Stimulated activated CD8-positive, alpha-beta memory T cell treated with anti-CD3 and anti-CD28 coated beads, Interleukin-4, amount 100 ng/mL, for 4 hours (primary cell): Measurements from ENCODE around the gene PSMB8.
"Not testable (repeated sequence)": the region's sequence is repeated elsewhere in the genome, so short reads cannot be mapped to it uniquely, and the experiment has no call there.

Experiments
- DNase-seq, 2 donors: peaks; one replicate each; pipeline ENCODE4 v3.0.0-alpha.2; 2020; ENCODE audit warnings: low read depth in 2 of 2, low spot score in 1 of 2

PSMB8 gene

DNA sequence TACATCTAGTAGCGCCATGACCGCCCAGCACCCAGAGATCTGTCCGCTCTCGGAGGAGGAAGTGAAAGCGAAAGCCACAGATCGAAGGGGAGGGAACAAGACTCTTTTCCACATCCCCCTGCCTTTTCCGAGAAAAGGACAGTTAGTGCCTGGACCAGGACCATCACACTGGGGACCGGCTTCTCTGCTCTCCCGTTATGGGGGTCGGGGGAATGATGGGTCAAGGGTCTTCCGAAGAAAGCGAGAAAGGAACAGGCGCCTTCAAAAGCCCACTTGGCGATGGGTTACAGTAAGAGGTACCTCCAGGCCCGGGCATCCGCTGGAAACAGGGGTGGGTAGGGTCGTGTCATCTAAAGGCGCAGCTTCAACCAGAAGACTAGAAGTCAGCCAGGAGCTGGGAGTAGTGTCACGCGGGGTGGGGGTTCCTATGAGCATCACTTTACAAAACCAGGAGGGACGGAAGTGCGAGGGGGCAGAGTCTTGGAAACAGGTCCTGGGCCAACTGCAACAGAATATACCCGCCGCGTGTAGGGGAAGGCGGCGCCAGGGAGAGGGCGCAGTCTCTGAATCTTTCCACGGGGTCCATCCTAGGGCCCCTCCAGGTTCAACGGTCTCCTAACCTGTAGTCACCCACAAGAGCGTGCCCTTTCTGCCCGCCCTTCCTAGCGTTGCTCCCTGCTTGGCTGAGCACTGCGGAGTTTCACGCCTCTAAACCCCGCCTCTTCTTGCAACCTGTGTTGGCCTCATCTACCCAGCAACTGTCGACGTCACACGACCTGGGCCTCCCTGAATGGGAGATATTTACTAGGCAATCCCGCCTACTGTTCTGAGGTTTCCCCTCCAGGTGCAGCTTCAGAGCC, at the start of gene PSMB8:
Gene PSMB8, minus strand, starts transcription at position 69 of the 860 bp plus-strand sequence. Its CDS starts 51 bp downstream, at position 18.
- peak; percentile 98 for DNase-seq

DNA sequence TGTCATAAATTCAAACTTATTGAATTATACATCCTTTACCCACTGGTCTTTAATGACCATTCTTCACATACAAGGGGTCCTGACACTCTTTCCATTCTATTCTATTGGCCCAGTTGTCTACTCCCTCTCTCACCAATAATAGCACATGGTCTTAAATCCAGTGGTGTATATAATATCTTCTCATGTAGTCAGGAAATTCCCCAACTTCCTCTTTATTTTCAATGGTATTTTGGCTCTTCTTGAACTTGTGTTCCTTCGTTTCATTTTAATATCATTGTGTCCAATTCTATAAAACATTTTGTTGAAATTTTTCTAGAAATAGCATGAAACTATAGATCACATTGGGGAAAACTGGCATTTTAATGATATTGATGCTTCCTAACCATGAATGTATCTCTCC, 47.0 kb upstream of the PSMB8 start:
- DNase-seq: no peak

DNA sequence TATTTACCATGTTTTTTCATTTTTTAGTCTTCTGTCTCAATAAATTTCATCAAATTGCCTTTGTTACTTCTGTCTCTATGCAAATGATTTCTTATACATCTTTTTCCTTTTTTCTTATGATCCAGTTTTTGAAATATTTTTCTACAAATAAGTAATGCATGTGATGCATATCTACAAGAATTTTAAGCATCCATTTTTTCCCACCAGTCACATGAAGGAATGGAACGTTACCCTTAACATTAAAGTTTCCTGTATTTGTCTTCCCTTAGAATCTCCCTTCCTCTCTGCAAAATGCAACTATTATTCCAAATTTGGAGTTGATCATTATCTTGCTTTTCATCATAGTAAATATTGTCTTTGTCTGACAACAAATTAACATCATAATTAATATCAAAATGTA, 45.7 kb upstream of the PSMB8 start:
- DNase-seq: no peak

DNA sequence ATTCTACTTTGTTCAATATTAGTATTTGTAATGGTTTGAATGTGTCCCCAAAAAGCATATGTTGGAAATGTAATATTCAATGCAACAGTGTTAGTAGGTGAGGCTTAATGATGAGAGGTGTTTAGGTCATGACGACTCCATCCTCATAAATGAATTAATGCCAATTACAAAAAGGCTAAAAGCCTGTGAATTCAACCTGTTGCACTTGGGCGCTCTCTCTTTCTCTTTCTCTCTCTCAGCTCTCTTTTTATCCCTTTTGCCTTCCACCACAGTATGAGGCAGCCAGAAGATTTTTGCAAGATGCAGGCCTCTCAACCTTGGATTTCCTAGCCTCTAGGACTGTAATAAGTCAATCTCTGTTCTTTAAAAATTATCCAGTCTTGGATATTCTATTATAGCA, 44.7 kb upstream of the PSMB8 start:
- DNase-seq: no peak

DNA sequence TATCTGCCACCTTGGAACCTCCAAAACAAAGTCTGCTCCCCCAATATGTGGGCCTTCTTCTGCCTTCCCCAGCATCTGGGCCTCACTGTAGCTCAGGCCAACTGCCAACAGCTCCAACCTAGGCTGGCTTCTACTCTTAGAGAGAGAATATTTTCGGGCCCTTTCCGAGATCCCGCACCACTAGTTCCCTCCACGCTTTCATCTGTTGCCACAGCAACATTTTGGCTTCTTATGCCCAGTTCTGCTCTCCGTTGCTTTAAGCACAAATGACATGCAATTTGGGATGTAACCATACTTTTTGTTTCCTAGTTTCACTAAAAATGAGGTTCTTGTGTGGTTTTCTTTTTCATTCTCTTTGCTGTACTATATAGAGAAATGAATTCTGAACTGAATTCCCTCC, 43.8 kb upstream of the PSMB8 start:
- DNase-seq: no peak

DNA sequence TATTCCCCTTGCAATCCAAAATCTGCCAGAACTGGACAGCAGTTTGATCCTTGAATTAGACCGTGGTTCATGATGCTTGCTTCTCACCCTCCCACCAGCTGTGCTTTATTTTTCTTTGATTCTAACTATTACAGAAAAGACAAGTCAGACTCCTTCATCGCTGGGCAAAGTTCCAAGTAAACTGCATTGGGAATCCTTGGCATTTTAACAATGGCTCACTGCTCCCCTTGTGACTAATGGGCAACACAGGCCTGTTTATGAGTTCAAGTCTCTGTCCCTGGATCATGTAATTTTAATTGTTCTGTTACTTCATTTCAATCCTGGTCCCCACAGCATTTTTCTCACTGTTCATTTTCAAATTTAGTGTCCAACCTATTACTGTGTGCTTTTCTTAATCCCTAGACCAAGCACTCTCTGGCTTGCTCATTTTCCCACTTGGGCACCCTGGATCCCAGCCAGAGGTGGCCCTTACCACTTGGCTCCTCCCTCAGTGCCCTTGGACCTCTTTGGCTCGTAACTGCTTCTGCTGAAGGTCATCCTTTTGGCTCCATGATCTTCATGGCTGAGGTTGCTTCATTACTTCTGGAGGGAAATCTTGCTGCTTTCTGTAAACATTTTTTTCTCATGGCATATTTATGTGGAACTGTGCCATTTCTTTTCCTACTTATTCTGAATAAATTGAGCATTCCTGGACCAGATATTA, 43.0 kb upstream of the PSMB8 start:
- DNase-seq: no peak

DNA sequence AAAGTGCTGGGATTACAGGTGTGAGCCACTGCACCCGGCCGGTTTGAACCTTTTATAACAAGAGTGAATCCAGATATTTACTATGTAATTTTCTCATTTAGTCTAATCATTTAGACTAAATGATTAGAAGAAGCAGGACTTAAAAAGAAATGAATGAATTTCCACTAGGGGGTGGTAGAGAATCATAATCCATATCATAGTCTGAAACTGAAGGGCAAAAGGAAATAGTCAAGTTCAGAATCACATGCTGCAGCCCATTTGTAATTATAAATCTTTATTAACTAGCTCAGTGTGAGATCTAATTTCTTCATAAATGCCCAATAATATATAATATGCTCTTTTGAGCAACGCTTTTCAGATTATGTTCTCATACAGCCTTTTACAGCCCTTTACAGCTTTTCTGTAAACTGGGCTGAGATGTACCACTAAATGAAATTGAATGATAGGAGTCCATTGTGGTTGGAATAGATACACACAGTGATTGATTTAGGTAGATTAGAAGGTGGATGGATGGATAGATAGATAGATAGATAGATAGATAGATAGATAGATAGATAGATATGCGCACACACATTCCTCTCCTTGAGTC, 41.9 kb upstream of the PSMB8 start:
- no peak for DNase-seq

DNA sequence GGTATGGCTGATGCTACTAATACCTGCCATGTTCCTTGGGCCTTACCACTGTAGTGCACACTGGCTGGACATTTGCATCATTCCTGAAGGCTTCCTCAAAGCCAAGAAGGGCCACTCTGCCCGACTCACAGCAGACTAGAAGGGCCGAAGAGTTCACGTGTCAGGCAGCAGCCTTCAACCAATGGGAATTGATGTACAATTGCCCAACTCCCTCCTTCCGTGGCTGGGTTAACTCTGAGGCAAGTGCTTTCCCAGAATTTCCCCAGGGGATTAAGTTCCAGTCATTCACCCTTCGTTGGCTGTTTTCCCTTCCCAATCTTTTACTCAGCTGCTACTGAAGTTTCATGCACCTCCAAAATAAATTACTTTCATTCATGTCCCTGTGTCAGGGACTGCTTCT, 39.9 kb upstream of the PSMB8 start:
- no peak for DNase-seq

DNA sequence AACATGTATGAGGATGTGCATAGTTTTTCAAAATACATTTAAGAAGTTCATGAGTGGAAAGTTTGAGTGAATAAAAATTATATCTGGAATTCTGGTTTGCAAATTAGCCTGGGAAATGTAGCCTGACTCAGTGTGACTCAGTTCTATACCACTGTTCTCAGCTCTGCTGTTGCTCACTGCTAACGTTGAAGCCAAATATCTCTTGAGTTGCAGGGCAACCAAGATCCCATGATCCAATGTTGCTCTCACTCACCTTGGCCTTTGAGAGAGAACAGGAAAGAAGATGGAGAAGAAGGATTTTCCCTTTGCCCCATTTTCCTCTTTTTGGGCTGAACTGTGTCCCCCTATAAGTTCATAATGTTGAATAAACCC, 39.0 kb upstream of the PSMB8 start:
- DNase-seq: no peak

DNA sequence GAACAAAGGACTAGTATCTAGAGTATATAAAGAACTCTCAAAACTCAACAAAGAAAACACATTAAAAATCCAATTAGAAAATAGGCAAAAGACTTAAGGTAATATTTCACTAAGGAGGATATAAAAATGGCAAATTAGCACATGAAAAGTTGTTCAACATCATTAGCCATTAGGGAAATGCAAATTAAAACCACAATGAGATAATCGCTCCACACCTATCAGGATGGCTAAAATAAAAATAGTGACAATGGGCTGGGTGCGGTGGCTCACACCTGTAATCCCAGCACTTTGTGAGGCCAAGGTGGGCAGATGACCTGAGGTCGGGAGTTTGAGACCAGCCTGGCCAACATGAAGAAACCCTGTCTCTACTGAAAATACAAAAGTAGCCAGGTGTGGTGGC, 37.1 kb upstream of the PSMB8 start:
- DNase-seq: not testable (repeated sequence)

DNA sequence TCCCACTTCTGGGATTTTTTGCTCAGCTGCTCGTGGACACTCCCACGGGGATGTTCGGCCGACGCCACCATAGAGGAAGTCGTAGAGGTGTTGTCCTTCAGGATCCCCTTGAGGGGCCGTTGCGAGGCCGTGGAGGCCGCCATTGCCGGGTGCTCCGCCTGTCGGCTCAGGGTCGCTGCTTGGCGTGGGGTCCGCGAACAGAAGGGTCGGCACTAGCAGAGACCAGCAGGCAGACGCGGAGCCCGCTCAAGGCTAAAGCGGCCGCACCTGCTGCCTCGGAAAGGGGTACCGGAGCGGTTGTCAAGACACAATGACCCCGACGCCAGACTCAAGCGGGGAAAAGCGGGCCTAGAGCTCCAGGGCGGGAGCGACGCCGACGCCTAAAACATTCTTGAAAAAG, 35.8 kb upstream of the PSMB8 start:
- no peak for DNase-seq

DNA sequence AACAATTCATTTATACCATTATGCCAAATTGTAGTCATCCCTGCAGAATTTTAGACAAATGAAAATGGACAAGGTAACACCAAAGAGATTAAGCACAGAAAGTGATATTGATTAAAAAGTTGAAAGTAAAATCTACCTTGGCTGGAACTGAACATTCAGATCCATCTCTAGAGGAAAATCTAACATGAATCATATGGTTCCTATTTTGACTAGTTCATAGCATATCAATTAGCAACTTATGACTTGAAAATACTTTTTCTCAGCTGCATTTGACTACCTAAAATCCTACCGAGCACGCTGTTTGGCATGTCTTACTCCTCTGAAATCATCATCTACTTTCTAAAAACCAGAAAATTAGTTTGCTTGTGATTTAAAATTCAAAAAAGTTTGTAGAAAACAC, 32.8 kb upstream of the PSMB8 start:
- no peak for DNase-seq

DNA sequence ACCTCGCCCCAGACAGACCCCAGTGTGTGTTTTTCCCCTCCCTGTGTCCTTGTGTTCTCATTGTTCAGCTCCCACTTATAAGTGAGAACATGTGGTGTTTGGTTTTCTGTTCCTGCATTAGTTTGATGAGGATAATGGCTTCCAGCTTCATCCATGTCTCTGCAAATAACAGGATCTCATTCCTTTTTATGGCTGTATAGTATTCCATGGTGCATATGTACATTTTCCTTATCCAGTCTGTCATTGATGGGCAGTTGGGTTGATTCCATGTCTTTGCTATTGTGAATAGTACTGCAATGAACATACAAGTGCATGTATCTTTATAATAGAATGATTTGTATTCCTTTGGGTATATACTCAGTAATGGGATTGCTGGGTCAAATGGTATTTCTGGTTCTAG, 30.1 kb upstream of the PSMB8 start:
- not testable (repeated sequence) for DNase-seq

DNA sequence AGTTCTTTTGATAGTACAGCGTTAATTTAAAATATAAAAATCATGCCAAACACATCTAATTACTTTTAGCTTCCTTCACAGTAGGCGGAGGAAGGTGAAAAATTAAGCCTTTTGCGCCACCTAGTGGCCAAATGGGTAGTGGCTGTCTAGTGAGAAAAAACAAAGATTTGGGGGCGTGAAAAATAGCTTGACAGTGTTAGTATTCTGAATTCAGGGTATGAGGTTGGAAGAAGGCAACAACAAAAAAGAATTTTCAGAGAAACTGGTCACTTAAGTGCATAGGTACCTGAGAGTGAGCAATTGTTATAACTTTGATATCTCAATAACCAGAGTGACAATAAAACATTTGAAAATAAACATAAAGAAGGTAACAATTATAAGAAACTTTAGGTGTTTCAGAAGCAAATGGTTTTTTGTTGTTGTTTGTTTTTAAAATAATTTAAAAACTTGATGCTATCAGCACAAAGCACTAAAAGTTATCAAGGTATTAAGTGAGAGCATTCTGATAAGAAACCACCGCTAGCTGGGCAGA, 24.5 kb upstream of the PSMB8 start:
- peak; percentile 64 to 93 for DNase-seq

DNA sequence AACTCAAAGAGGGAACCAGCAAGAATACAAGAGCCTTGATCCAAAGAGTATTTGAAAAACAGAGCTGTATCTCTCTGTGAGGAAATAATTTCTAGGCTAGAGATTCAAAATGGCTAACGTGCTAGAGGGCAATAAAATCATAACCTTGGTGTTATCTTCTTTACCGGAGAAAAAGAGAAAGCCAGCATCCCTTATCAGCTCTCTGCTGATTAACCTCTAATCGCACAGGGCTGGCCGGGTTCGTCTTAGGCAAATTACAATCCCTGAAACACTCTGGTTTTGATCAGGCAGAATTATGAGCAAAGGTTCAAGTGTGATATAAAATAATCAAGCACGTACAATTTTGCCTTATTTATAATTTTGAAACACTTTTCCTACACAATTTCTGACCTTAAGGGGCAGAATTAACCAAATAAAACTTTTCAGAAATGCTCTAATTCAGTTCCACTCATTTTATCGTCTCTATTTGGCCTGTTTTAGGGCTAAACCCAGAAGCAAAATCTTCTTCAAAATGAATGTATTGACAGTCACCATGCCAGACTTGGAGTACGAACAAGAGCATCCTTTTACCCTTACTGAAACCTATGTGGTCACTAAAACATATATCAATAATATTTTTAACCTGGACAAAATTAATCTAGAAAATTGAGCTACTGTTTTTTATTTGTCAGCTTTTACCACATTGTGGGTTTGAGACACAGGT, 23.9 kb upstream of the PSMB8 start:
- DNase-seq: no peak

DNA sequence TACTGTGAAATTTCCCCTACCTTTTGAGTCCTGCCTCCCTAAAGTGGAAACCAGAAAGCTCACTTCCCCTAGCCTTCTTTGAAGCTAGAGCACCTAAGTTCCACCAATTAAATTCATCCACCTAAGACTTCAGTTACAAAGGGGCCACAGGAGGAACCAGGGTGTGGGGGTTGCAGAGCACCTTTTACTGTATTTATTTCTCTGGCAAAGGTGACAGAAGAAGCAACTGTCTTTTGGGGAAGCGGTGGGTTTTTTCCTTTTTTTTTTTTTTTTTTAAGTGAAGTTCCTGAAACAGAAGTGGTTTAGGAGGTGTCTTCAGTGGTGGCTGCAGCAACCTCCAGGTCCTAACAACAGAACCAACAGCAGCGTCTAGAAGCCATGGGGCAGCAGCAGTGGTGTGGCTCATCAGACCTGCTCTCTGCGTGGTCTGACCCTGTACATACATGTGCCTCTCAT, 23.2 kb upstream of the PSMB8 start:
- DNase-seq: no peak

DNA sequence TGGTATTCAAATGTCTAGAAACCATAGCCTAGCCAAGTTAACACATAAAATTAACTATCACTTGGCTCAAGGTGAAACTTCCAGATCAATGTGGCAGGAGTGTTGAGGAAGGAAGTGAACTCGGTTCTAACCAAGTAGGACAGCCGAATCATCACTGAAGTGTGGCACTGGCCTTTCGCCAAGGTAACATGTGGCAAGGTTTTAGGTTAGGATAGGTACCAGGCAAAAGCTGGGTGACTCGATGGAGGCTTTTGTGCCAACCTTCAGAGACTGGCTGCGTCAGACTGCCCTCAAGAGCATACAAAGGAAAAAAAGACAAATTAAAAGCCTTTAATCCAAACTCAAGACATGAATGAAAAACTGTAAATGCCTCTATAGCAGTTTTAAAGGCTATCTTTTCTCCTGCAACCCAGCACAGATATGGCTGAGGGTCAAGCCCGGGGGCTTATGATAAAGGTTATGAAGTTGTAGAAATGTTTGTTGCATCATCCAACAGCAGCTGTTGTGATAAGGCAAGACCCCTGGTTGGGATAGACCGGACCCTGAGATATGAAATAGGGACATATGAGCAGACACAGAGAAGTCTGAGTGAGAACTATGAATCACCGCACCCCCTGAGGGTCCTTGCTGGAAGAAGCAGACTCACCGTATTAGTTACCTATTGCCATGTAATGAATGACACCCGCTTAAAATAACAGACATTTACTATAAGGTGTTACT, 22.0 kb upstream of the PSMB8 start:
- DNase-seq: no peak

DNA sequence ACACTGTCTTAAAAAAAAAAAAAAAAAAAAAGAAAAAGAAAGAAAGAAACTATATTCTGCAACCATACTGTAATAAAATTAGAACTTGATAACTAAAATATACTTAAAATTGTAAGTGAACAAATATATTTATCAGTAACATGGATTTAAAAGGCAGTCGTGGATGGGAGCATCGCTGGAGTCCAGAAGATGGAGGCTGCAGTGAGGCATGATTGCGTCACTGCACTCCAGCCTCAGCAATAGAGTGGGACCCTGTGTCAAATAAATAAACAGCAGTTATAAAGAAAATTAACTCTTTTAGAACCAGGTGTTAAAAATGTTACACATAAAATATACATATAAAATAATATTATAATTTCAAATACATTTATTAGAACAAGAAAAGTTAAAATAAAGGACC, 18.9 kb upstream of the PSMB8 start:
- DNase-seq: no peak

DNA sequence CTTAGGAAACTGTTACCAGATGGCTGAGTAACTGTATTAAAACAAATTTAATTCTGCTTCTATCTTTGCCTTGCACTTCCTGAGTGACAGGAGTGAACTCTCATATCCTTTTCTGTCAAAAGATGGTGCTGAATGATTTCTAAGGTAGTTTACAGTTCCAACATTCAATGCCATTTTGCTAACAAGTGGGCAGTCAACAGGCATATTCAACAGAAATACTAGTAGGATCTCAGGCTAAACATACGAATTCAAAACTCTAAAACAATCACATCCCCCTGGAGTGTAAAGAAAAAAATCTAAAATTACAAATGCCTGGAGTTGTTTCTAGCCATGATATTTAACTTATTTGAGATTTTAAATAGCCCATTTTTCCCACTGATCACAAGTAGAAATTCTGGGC, 16.8 kb upstream of the PSMB8 start:
- DNase-seq: no peak

DNA sequence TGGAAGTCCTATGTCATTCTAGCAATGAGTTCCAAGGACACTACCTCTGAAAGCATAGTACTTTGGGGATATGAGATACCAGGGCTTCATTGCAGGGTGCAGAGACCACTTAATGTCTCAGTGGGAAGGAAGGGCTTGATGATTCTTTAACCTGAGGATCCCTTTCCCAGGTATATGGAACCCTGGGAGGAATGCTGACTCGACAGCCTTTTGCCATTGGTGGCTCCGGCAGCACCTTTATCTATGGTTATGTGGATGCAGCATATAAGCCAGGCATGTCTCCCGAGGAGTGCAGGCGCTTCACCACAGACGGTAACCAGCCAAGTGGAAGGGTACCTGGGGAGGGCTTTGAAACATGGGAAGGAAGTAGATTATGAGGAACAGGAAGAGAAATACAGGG, 14.3 kb upstream of the PSMB8 start:
- DNase-seq: no peak
